Smooth muscle cell (in vitro differentiated cells): ENCODE results near the gene TM9SF3. TPM values are rescaled to one million over a fixed set of nuclear protein-coding genes. Genes with fewer than 3 reads are reported as not detected.

ENCODE experiments used
- DNase-seq: peaks from one replicate; lab custom pipeline; 2025; ENCODE audit not compliant: unreplicated experiment; lab: John Stamatoyannopoulos, UW
- H2AFZ ChIP-seq: fragments of 200-600 bp; sonication (generic); 2 replicates; pipeline ENCODE4 v1.6.0; 2016; ENCODE audit warnings: antibody characterized with exemption, low read depth, mild to moderate bottlenecking
- H3F3A ChIP-seq: fragments of 200-600 bp; sonication (generic); 2 replicates; pipeline ENCODE4 v1.6.0; 2017; ENCODE audit warnings: antibody characterized with exemption, low read depth
- H3K27ac ChIP-seq: fragments of 200-600 bp; sonication (generic); 2 replicates; pipeline ENCODE4 v1.5.1; 2016; ENCODE audit warnings: low read depth, mild to moderate bottlenecking
- H3K27me3 ChIP-seq: fragments of 200-600 bp; sonication (generic); 2 replicates; pipeline ENCODE4 v1.6.1; 2016; ENCODE audit warnings: low read depth, mild to moderate bottlenecking
- H3K36me3 ChIP-seq: fragments of 200-600 bp; sonication (generic); 2 replicates; pipeline ENCODE4 v1.5.1; 2016; ENCODE audit warnings: low read depth
- H3K4me1 ChIP-seq: fragments of 200-600 bp; sonication (generic); 2 replicates; pipeline ENCODE4 v1.5.1; 2016; ENCODE audit warnings: low read depth
- H3K4me2 ChIP-seq: fragments of 200-600 bp; sonication (generic); 2 replicates; pipeline ENCODE4 v1.6.0; 2016; ENCODE audit warnings: mild to moderate bottlenecking
- H3K4me3 ChIP-seq: fragments of 200-600 bp; sonication (generic); 2 replicates; pipeline ENCODE4 v1.5.1; 2016; ENCODE audit warnings: mild to moderate bottlenecking
- H3K79me2 ChIP-seq: fragments of 200-600 bp; sonication (generic); 2 replicates; pipeline ENCODE4 v1.6.0; 2016; ENCODE audit warnings: low read depth, mild to moderate bottlenecking
- H3K9ac ChIP-seq: fragments of 200-600 bp; sonication (generic); 2 replicates; pipeline ENCODE4 v1.6.0; 2016; ENCODE audit warnings: low read depth
- H3K9me3 ChIP-seq: fragments of 200-600 bp; sonication (generic); replicated peaks from 2 replicates; pipeline ENCODE4 v1.5.1; 2016; ENCODE audit warnings: low read depth
- H4K20me1 ChIP-seq: fragments of 200-600 bp; sonication (generic); 2 replicates; pipeline ENCODE4 v1.6.0; 2016; ENCODE audit warnings: low read depth
- CTCF ChIP-seq: fragments of 200-600 bp; sonication (generic); IDR thresholded peaks from 2 replicates; pipeline ENCODE4 v1.5.1; 2017; ENCODE audit warnings: borderline replicate concordance, mild to moderate bottlenecking, antibody characterized with exemption; ENCODE audit not compliant: insufficient read depth, poor library complexity, severe bottlenecking
- WGBS: methylation state at CpG from one replicate; pipeline ENCODE4 v1.1.7; 2016; ENCODE audit warnings: low lambda C conversion rate; 5-methylcytosine and 5-hydroxymethylcytosine counted together
- polyA plus RNA-seq: library from polyadenylated mRNA; unstranded; fragments of >200 nt; fragmentation: Nextera tagmentation; extraction: Ambion mirVana; gene quantifications from 2 replicates; pipeline ENCODE4 v1.2.1, GENCODE V29; 2016
- total RNA-seq: library from RNA; depleted of rRNA; stranded (reverse); fragments of >200 nt; gene quantifications from 2 replicates; pipeline ENCODE4 v1.2.3, GENCODE V29; 2014

TM9SF3 gene
- total and polyA plus RNA-seq, 2 experiments from 2014 or later: 126 to 138 TPM

- Histone ChIP-seq H3F3A (no peaks in the 10 kb centered on the region), H3K36me3 (no peaks in the 10 kb centered on the region), H3K27ac (no peak overlapping the region), H3K79me2 (no peaks in the 10 kb centered on the region), H3K4me2 (no peak overlapping the region), H4K20me1 (no peaks in the 10 kb centered on the region), H3K4me3 (no peak overlapping the region), H3K9ac (no peak overlapping the region), H3K9me3 (no peaks in the 10 kb centered on the region), H3K4me1 (no peaks in the 10 kb centered on the region), H3K27me3 (no peaks in the 10 kb centered on the region), H2AFZ (no peak overlapping the region)
- TF ChIP-seq CTCF: no peak
- 95% methylated on average over 3 of the region's 3 CpGs for WGBS
- no peak for DNase-seq
Observed at GRCh38 chr10:96608262-96608661, 21.4 kb upstream of the TM9SF3 start.

- no peak for TF ChIP-seq CTCF
- Histone ChIP-seq H3K79me2 (no peaks in the 10 kb centered on the region), H3K4me2 (peak overlapping the region; percentile 25), H3K36me3 (no peaks in the 10 kb centered on the region), H3K4me1 (no peaks in the 10 kb centered on the region), H3F3A (no peaks in the 10 kb centered on the region), H4K20me1 (no peaks in the 10 kb centered on the region), H3K27ac (peak overlapping the region; percentile 72), H3K4me3 (no peak overlapping the region), H3K9me3 (no peaks in the 10 kb centered on the region), H3K9ac (no peak overlapping the region), H3K27me3 (no peaks in the 10 kb centered on the region), H2AFZ (no peak overlapping the region)
- WGBS: 96% methylated on average over 1 of the region's 1 CpG
- DNase-seq: no peak
Observed at GRCh38 chr10:96606946-96607345, 20.1 kb upstream of the TM9SF3 start.

- no peaks in the 10 kb centered on the region for H3K4me1 ChIP-seq
- peak overlapping the region; percentile 25 for H3K4me2 ChIP-seq
- H3K9me3 ChIP-seq: no peaks in the 10 kb centered on the region
- H3K79me2 ChIP-seq: no peaks in the 10 kb centered on the region
- no peak for TF ChIP-seq CTCF
- no peak for DNase-seq
- no peaks in the 10 kb centered on the region for H4K20me1 ChIP-seq
- H3K4me3 ChIP-seq: no peak overlapping the region
- peak overlapping the region; percentile 72 for H3K27ac ChIP-seq
- WGBS: 2% methylated on average over 4 of the region's 4 CpGs
- H3K27me3 ChIP-seq: no peaks in the 10 kb centered on the region
- no peaks in the 10 kb centered on the region for H3K36me3 ChIP-seq
- no peaks in the 10 kb centered on the region for H3F3A ChIP-seq
- H3K9ac ChIP-seq: no peak overlapping the region
- peak overlapping the region; percentile 15 for H2AFZ ChIP-seq
Observed at GRCh38 chr10:96606216-96606615, 19.4 kb upstream of the TM9SF3 start.

- DNase-seq: no peak
- H3K36me3 ChIP-seq: no peaks in the 10 kb centered on the region
- H3K4me1 ChIP-seq: no peaks in the 10 kb centered on the region
- TF ChIP-seq CTCF: no peak
- no peaks in the 10 kb centered on the region for H3F3A ChIP-seq
- H3K27me3 ChIP-seq: no peaks in the 10 kb centered on the region
- H3K9me3 ChIP-seq: no peaks in the 10 kb centered on the region
- H4K20me1 ChIP-seq: no peaks in the 10 kb centered on the region
- H3K79me2 ChIP-seq: no peaks in the 10 kb centered on the region
- H3K4me2 ChIP-seq: no peak overlapping the region
- WGBS: 95% methylated on average over 4 of the region's 4 CpGs
- no peak overlapping the region for H3K9ac ChIP-seq
- no peak overlapping the region for H3K27ac ChIP-seq
- H2AFZ ChIP-seq: no peak overlapping the region
- no peak overlapping the region for H3K4me3 ChIP-seq
Observed at GRCh38 chr10:96600337-96600736, 13.5 kb upstream of the TM9SF3 start.
